ENCODE measurements around the gene LDB1.

GRCh38 chr10:102106998-102107397 is 13.2 kb downstream of the LDB1 start:
- TF ChIP-seq, protein P1, sequence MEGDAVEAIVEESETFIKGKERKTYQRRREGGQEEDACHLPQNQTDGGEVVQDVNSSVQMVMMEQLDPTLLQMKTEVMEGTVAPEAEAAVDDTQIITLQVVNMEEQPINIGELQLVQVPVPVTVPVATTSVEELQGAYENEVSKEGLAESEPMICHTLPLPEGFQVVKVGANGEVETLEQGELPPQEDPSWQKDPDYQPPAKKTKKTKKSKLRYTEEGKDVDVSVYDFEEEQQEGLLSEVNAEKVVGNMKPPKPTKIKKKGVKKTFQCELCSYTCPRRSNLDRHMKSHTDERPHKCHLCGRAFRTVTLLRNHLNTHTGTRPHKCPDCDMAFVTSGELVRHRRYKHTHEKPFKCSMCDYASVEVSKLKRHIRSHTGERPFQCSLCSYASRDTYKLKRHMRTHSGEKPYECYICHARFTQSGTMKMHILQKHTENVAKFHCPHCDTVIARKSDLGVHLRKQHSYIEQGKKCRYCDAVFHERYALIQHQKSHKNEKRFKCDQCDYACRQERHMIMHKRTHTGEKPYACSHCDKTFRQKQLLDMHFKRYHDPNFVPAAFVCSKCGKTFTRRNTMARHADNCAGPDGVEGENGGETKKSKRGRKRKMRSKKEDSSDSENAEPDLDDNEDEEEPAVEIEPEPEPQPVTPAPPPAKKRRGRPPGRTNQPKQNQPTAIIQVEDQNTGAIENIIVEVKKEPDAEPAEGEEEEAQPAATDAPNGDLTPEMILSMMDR (IDR thresholded peaks at IDR 0.05) = no peak
- TF ChIP-seq EZH2 (IDR thresholded peaks at IDR 0.05) = no peak
